ENCODE data around the gene COL4A6.

The COL4A6 gene

DNA sequence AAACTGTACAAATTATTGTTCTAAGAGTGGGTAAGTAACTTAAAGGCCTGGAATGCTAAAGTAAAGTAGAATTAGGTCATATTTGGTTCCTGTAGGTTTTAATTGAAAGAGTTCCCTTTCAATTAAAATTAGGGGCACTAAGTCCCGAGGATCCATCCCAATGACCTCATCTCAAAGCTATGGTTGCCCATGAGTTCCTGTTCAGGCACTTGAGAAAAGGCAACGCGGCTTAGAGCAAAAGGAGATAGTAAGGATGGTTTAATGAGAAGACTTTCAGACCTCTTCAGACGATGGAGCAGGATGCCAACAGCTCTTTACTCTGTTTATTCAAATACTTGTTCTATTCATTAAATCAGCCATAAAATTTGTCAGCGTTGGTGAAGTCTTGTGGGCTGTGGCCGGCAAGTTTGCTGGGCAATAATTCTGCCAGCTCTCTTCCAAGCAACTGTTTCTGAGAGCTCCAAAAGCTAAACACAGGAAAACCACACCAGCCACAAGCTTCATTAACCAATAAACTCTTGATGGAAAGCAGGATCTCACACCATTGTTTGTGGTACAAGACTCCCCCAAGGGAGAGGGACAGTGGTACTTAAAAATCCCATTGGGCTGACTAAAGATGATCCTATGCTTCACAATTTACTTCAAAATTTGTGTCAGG, 167.4 kb downstream of the COL4A6 start:
- peak; percentile 26 for DNase-seq

DNA sequence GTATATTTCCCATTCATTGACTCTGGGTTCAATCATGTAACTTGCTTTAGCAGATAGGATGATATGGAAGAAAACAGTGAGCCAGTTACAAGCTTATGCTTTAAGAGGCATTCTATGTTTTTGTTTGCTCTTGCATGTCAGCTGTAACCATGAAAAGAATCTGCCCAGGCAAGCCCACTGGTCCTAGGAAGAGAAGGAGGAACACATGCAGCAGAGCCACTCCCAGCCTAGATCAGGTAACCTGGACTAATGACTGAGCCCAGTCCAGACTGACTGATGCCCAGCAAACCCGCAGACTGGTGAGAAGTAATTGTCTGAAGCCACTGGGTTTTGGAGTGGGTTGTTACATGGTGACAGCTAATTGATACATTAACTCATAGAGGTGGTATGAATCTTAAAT, 167.9 kb downstream of the COL4A6 start:
- no peak for DNase-seq

DNA sequence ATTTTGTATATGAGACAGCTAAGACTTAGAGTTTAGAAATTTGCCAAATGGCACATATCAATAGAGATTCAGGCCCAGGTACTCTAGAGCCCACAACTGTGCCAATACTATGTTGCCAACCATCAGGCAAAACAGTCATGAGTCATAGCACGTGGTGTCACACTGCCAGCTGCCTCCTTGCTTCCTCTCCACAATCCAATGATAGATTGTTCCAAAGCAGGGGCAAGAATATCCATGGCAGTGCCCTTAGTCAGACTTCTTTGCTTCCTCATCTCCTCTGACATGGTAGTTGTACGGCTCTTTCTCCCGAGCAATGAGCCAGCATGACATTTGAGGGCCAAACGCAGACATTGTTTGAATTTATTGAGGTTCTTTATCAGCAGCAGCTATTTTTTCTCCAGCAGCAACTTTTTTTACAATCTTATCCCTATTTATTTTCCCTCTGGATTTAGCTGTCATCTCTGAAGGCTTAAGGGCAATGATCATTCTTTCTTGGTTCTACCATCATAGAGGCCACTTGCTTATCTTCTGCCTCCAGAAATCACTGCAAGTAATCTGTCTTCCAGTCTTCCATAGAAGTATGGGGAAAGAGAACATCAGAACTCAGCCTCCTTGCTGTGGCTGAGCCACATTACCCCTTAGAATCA, 169.7 kb downstream of the COL4A6 start:
- no peak for DNase-seq

DNA sequence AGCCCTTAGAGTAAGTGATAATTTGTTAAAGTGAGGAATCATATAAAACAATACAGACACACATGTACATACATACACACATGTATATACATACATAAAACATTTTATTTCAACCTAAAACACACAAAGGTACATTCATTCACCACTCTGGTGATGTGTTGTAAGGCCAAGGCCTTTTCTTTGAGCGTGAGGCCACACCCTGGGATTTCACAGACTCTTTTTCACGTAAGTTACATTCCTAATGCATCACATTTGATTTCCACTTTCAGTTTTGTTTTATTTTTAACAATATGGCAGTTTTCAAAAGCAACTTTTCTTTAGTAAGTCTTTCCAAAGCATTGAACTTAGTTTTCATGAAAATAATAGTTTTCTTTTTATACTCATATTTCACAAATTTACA, 170.7 kb downstream of the COL4A6 start:
- DNase-seq: no peak

DNA sequence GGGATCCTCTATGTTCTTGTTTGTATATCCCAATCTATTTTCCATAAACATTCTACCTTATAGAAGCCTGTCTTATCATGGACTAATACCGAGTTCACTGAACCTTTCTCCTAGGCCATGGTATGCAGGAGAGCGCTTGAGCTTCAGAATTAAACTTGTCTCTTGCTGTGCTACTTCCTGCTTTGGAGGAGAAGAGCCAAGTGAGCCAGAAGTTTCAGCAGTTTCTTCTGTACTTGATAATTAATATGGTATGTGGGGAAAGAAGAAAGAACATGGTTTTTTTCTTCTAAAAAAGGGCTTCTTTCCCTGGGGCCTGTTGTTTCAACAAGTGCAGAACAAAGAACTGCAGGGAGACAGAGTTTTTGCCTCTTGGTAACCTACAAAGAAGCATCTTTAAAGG, 173.8 kb downstream of the COL4A6 start:
- no peak for DNase-seq

DNA sequence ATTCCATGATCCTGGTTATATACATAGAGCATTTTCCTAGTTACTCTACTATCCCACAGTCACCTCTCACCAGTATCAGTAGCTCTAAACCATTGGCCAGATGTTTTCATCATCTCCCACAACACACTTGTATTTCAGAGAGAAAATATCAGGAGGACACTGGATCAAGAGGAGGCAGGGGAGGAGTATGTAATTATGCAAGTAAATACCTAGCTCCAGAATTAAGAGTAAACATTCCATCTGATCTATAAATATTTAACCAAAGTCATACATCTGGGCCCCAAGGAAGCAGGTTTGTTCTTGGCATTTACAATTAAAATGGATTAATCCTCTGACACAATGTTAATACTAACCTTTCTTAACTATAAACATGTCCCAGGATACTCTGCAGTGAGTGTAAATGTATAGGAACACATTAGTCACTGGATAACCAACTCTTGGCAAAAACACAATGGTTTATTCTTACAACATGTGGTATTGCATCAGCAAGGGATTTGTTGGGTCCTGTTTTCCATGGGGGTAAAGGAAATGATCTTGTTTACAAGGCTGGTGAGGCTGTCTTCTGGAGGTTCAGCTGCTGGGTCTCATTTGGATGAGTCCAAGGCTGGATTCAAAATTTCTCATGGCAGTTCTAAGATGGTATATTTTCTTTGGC, 176.5 kb downstream of the COL4A6 start:
- peak; percentile 35 for DNase-seq

DNA sequence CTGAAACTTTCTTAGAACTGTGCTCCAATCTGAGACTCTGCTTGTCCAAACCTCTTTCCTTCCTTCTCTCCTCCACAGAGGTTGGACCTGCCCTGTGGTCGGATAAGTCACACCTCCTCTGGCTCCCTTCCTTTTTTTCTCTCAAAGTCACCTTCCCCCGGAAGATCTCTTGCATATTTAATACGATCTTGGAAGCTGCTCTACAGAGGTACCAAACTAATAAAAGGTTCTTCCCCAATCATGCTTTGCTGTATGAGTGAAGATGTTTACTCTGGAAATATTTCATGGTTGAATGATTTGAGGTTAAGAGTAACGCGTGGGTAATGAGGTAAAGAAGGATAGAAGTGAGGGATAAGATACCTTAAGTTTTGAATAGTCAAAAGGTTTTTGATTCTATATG, 180.7 kb downstream of the COL4A6 start:
- no peak for DNase-seq

DNA sequence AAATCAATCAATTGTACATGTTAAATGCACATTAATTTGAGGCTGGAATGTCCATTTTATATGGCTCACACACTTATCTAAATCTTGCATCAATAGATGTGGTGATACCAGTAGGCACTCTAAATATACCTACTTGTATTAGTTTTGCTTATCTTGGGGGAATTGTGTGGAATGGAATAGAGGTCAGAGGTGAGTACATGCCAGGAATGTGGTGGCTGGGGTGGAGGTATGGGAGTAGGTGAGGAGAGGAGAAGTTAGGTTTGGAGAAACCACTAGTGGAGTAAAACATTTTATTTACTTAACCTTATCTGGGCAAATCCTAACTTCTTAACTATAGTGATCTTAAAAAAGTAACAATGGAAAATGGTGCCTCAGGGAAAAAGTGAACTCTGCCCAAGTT, 183.6 kb downstream of the COL4A6 start:
- DNase-seq: no peak

DNA sequence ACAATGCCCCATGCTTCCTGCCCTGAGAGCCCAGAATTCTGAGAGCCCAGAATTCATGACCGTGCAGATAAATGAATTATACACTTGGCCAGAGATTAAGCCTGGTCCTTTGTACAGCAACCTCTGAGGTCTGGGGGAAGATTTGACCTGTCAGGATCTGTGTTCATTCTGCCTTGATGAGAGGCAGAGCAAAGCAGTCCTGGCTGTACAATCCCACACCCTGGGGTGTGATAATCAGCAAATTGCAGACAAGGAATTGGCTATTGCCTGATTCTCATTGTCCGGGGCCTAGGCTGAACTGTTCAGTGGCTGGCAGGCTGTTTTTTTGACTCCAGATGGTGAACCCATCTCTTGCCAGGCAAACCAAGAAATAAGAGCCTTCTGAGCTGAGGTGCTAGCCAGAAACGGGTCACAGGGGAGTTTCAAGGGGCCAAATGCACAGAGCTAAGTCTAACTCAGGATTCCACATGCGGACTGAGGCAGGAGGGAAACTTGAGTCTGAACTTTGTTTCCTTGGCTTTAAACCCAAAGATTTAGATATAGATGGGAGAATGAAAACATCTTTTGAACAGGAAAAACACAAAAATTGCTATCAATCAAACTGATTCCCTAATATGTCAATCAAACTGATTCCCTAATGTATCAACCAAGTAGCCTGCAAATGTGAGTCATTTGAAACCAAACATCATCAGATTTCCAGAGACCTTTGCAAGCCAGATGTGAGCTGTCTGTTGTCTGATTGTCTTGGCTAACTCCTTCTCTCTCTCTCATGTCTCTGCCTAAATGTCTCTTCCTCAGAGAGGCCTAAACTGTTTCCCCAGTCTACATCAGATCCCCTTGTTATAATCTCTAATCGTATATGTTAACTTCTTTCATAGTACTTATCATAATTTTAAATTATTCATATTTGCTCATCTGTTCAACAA, 187.3 kb downstream of the COL4A6 start:
- DNase-seq: no peak

DNA sequence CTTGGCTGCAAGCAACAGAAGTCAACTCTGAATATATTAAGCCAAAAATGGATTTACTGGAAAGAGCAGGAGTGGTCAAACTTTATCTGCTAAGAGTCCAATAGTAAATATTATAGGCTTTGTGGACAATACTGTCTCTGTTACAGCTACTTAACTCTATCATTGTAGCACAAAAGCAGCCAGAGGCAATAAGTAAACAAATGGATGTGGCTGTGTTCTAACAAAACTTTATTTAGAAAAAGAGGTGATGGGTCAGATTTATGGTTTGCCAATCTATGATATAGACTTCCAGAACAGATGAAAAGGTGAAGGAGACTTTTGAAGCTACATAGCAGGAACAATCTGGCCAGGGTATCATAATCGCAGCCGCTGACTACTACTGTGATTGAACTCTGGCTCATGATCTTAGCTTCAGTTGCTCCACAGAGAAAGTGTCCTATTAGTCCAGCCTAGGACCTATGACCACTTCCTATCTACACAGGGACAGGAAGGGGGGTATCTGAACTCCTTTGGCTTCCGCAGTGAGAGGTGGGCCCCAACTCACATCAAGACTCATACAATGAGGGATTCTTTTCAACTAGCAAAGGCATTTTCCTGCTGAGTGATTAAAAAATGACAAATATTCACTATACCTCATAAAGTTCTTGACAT, 191.8 kb downstream of the COL4A6 start:
- DNase-seq: no peak

DNA sequence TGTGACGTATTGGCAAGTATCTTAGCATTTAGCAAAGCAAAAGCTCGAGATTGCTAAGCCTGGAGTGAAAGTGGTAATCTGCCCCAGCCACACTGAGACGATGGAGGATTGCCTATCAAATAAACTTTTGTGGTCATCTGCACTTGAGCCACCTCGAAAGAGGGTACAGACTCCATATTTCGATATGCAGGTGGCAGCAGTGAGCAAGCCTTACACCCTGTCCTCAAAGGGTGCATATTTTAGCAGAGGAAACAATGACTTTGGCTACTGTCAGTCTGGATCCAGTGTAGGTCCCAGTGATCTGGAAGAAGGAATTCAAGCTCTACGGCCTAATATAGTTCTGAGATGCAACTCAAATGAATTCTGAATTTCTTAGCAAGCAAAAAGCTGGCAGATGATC, 192.8 kb downstream of the COL4A6 start:
- DNase-seq: no peak

DNA sequence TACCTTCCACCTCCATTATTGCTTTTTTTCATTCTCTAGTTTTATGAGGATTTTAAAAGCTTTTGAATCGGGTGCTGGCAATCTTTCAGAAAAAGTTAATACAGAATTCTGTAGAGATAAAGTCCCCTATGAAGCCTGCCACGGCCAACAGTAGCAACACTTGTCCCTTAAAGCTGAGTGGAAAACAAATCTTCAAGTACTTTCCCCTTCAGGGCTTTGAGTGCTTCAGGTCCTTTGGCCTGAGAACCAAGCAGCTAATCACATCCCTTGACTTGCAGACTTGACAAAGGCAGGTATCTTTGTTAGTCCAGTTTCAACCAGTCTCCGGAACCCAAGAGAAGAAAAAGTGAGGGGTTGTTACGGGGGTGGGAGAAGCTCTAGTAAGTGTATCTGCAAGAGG, 202.2 kb downstream of the COL4A6 start:
- DNase-seq: no peak

DNA sequence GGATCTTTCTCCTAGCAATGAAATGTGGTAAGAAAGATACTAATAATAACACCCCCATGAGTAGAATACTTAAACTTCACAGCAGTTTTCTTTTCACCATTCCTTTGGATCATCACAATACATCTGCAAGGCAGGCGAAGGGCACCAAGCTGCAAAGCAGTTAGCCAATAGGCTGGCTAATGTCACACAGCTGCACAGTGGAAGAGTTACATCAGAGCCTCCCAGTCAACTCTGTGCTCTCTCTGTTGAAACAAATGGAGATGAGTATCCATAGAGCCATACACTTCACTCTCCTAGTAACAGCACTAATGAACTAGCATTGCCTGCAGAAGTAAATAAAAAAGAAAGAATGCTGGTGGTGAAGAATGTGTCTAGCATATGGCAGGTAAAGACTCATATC, 207.6 kb downstream of the COL4A6 start:
- DNase-seq: no peak

DNA sequence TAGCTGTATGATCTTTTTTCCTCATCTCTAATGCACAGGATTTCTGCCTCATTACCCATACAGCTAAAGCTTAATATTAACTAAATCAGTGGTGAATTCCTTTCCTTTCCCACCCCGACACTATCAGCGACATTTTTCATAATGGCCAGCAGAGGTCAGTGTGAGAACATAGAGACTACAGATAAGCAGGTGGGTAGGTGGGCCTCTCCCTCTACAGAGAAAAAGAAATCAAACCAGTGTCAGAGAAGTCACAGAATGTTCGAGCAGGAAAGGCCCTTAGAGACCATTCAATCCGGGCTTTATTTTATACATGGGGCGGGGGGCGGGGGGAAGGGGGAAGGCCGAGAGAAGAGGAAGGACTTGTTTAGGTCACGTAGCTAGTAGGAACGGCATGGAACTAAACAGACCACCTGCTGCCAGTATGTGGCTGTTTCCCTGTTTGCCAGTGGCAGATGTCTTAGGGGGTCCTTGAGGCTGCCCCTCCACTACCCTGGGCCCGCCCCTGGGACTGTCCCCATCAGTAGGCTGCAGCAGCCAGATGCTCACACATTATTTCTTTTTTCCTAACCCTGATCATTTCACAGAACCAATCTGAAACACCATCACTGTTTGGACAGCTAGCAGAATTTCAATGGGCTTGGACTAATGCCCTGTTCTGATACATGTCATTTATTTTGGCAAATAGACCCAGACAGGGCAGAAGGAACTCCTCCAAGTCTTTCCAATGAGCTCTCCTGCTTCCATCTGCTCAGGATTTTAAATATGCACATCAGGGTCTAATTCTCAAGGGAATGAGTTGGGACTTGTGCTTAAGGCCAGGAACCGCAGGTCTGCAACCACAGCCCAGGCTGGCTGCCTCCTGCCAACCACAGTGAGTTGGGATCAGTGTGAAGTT, 213.2 kb downstream of the COL4A6 start:
- DNase-seq: peak; percentile 13

DNA sequence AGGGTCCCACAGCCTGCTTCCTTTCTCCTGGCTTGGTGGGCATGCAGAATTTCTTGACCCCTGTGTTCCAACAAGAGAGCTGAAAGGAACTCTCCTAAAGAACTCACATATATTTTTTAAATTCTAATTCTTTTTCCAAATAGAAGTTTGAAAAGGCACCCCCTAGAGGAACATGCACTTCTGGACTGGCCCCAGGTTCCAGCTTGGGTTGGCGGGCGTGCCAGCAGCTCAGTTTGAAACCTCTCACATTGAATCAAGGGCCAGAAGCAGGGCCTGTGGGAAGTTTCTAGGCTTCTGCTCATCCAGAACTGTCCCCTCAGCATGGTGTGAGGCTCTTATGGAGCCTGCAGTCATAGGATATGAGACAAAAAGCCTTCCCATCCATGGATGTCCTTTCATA, 214.0 kb downstream of the COL4A6 start:
- no peak for DNase-seq

DNA sequence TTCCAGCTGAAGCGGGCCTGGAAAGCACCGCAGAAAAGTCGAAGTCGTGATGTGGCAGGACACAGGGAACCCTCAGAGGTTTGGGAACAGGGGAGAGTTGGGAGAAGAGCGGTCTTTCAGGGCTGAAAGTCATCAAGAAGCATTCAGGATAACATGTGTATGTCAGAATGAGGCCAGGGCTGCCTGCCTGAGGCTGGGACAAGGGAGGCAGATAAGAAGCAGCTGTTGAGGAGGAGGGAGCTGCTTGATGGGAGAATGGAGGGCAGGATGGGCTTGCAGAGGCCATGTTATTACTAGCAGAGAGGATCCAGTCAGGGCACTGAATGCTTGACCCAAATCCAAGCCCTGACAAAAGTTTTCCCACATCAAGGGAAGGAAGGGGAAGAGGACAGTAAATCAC, 214.6 kb downstream of the COL4A6 start:
- DNase-seq: no peak

DNA sequence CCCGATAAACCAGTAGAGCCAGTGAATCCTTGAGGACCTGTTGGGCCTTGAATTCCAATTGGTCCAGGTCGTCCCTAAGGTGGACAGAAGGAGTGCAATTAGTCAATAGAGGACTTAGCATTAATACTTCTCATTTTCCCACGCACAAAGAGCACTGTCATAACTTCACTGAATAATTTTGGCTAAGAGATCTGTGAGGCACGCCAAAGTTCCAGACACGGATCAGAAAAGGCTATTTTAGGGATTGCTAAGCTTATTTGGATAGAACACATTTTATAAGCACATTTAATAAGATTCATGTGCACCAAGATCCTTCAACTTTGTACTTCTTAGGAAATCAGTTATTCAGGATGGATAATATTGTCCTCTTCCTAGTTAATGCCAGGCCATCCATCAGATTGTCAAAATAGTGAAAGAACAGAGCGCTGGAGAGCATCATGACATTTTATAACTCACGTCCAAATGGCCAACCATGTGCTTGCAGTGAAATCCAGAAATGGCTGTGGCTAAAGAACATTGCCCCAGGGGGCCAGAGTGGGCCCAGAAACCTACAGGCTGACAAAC, 216.8 kb downstream of the COL4A6 start:
- no peak for DNase-seq

DNA sequence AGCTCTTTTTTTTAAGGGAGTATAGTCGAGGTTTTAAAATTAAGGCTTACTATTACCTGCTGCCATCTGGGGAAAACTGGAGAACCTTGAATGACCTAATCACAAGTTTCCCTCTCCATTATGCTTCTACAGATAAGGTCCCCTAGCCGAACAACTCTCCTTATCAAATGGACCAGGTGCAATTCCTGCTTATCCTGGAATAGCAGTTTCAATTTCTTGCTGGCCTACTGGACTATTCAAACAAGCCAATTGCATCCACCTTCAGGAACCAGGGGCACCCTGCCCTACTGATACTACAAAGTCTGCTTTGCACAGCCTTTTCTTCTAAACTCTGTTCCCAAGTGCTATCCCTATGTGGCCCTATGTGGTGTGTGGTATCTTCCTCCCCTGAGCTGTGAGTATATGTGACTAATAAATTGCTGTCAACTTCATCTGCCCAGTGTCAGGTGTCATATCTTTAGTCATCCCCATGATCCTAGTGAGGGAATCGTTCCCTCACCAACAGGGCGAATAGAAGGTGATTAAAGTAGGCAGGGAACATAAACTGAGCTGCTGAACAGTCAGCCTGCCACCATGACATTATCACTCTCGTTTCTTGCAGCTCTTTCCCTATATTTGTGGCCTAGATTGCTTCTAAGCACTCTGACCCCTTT, 218.1 kb downstream of the COL4A6 start:
- no peak for DNase-seq

DNA sequence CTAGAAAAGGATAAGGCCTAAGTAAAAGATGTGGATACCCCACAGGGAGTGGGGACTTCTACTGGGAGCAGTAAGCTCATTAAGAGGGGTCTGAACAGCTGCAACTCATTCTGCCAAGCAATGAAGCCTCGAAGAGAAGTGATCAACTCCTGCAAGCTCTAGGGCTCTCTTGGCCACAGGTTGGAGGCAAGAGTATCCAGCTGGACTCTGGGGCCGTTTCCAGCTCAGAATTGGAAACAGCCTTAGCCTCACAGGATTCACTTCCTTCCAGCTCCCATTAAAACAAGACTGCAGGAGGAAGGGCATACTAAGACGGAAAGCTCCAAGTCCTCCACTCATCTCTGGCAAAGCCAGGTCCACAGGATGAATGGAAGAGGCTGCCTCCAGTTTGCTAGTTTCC, 220.3 kb downstream of the COL4A6 start:
- no peak for DNase-seq

DNA sequence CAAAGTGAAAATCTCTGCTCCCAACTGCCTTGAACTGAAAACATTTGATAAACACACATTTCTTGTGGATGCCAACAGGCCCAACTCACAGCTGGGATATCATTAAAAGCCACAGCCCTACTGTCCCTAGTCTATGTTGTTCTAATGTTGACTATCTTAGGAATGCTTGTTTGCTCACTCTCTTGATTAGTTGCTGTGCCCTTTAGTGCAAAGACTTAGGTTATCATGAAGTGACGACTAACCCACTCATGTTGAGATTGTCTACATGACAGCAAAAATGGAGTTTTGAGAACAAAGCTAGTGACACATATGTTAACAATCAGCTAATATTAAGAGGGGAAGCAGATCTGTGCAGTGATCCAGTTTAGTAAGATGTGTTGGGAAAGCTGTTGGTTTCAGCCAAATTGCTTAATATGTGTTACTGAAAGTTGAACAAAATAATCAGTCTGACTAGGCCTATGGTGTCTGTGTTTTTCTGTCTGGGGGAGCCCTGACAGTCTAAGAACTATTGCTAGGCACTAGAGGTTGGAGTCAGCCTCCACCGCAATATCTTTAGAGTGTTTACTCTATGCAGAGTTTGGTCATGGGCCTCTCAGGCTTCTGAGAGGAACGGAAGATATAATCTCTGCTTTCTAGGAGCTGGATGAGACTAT, 221.2 kb downstream of the COL4A6 start:
- DNase-seq: peak; percentile 15
